Effector memory CD4-positive, alpha-beta T cell (primary cell): Measurements from ENCODE around the gene RTEL1.

Source experiments
- DNase-seq, 3 donors: peaks; one replicate each; pipeline ENCODE4 v3.0.0-alpha.2; 2020
- H3K27ac ChIP-seq: 2 replicates; pipeline ENCODE4 v1.7.0; 2013; ENCODE audit warnings: mild to moderate bottlenecking, low read length, moderate library complexity; ENCODE audit not compliant: insufficient read depth, poor library complexity, severe bottlenecking
- H3K27me3 ChIP-seq: replicated peaks from 2 replicates; pipeline ENCODE4 v1.7.0; 2013; ENCODE audit warnings: mild to moderate bottlenecking, low read length; ENCODE audit not compliant: insufficient read depth, control insufficient read depth, poor library complexity, severe bottlenecking
- H3K36me3 ChIP-seq: 2 replicates; pipeline ENCODE4 v1.7.0; 2013; ENCODE audit warnings: mild to moderate bottlenecking, low read length, moderate library complexity; ENCODE audit not compliant: control insufficient read depth, insufficient read depth
- H3K4me1 ChIP-seq: 2 replicates; pipeline ENCODE4 v1.7.0; 2013; ENCODE audit warnings: low read length, mild to moderate bottlenecking; ENCODE audit not compliant: control insufficient read depth, insufficient read depth, poor library complexity, severe bottlenecking
- H3K4me3 ChIP-seq: 2 replicates; pipeline ENCODE4 v1.7.0; 2013; ENCODE audit warnings: low read length, low read depth, mild to moderate bottlenecking; ENCODE audit not compliant: insufficient read depth, poor library complexity, severe bottlenecking
- H3K9me3 ChIP-seq: 2 replicates; pipeline ENCODE4 v1.7.0; 2013; ENCODE audit warnings: mild to moderate bottlenecking, low read length, moderate library complexity; ENCODE audit not compliant: control insufficient read depth

RTEL1 gene

GRCh38 chr20:63695424-63696305 is 37.6 kb downstream of the RTEL1 start:
- DNase-seq: no peak
- H3K9me3 ChIP-seq: no peaks in the 10 kb centered on the region
- peaks cover 8% of the 10 kb centered on the region for H3K36me3 ChIP-seq
- H3K27ac ChIP-seq: no peak overlapping the region
- H3K4me1 ChIP-seq: peaks cover 22% of the 10 kb centered on the region
- H3K27me3 ChIP-seq: no peaks in the 10 kb centered on the region
- no peak overlapping the region for H3K4me3 ChIP-seq

GRCh38 chr20:63696306-63696627 is 38.2 kb downstream of the RTEL1 start:
- peaks cover 8% of the 10 kb centered on the region for H3K36me3 ChIP-seq
- no peaks in the 10 kb centered on the region for H3K9me3 ChIP-seq
- DNase-seq: no peak
- H3K27me3 ChIP-seq: no peaks in the 10 kb centered on the region
- H3K27ac ChIP-seq: no peak overlapping the region
- H3K4me1 ChIP-seq: peaks cover 27% of the 10 kb centered on the region
- no peak overlapping the region for H3K4me3 ChIP-seq

GRCh38 chr20:63696628-63697356 is 38.7 kb downstream of the RTEL1 start, which contains the start of gene TNFRSF6B:
Gene TNFRSF6B (plus strand): TSS chr20:63696652. CDS start chr20:63696768, 116 bp downstream.
- Histone ChIP-seq H3K9me3 (no peaks in the 10 kb centered on the region), H3K4me1 (peaks cover 32% of the 10 kb centered on the region), H3K27ac (no peak within 1 kb of the TSS), H3K27me3 (no peaks in the 10 kb centered on the region), H3K36me3 (peaks cover 8% of the 10 kb centered on the region), H3K4me3 (peak within 1 kb of the TSS; percentile 37)
- no peak for DNase-seq

- H3K36me3 ChIP-seq: peaks cover 8% of the 10 kb centered on the region
- no peak overlapping the region for H3K4me3 ChIP-seq
- no peaks in the 10 kb centered on the region for H3K27me3 ChIP-seq
- no peaks in the 10 kb centered on the region for H3K9me3 ChIP-seq
- H3K27ac ChIP-seq: no peak overlapping the region
- no peak for DNase-seq
- H3K4me1 ChIP-seq: peaks cover 36% of the 10 kb centered on the region
Observed at GRCh38 chr20:63697357-63697867, 39.3 kb downstream of the RTEL1 start.

- DNase-seq: no peak
- H3K4me1 ChIP-seq: peaks cover 36% of the 10 kb centered on the region
- H3K36me3 ChIP-seq: peaks cover 8% of the 10 kb centered on the region
- no peak overlapping the region for H3K4me3 ChIP-seq
- no peaks in the 10 kb centered on the region for H3K9me3 ChIP-seq
- H3K27me3 ChIP-seq: no peaks in the 10 kb centered on the region
- H3K27ac ChIP-seq: no peak overlapping the region
Observed at GRCh38 chr20:63697868-63698545, 39.9 kb downstream of the RTEL1 start.

GRCh38 chr20:63698739-63699465 is 40.8 kb downstream of the RTEL1 start:
- Histone ChIP-seq H3K27ac (no peak overlapping the region), H3K27me3 (no peaks in the 10 kb centered on the region), H3K9me3 (no peaks in the 10 kb centered on the region), H3K4me3 (no peak overlapping the region), H3K36me3 (peaks cover 15% of the 10 kb centered on the region), H3K4me1 (peaks cover 36% of the 10 kb centered on the region)
- no peak for DNase-seq

- Histone ChIP-seq H3K4me3 (no peak overlapping the region), H3K27ac (no peak overlapping the region), H3K4me1 (peaks cover 36% of the 10 kb centered on the region), H3K27me3 (no peaks in the 10 kb centered on the region), H3K9me3 (no peaks in the 10 kb centered on the region), H3K36me3 (peaks cover 23% of the 10 kb centered on the region)
- no peak for DNase-seq
Observed at GRCh38 chr20:63699466-63700198, 41.5 kb downstream of the RTEL1 start.

GRCh38 chr20:63700199-63701050 is 42.3 kb downstream of the RTEL1 start:
- no peaks in the 10 kb centered on the region for H3K27me3 ChIP-seq
- H3K9me3 ChIP-seq: no peaks in the 10 kb centered on the region
- H3K36me3 ChIP-seq: peaks cover 23% of the 10 kb centered on the region
- peaks cover 36% of the 10 kb centered on the region for H3K4me1 ChIP-seq
- no peak overlapping the region for H3K4me3 ChIP-seq
- no peak for DNase-seq
- H3K27ac ChIP-seq: no peak overlapping the region
